ENCODE measurements around the gene FAM162A. TPM values are rescaled to one million over a fixed set of nuclear protein-coding genes. Genes with fewer than 3 reads are reported as not detected.

The FAM162A gene
- total and polyA plus RNA-seq, 3 experiments from 2014 or later = 62.6 to 113 (median 63.3) TPM

- Mint-ChIP-seq H3K4me1 (peaks cover 0 to 7% (median 7%) of the 10 kb centered on the region in 3 donors), H3K27me3 (no peaks in the 10 kb centered on the region), H3K27ac (peak overlapping the region in 1 of 8 donors; percentile 61), H3K4me3 (no peak overlapping the region), H3K36me3 (peaks cover 0 to 21% (median 1%) of the 10 kb centered on the region in 3 donors), H3K9me3 (no peaks in the 10 kb centered on the region)
- ChIA-PET CTCF (no interaction called here), POLR2A (no interaction called here)
- H3K4me1 ChIP-seq (ENCODE audit: insufficient read depth, low read length) = no peaks in the 10 kb centered on the region
- H3K27me3 ChIP-seq (ENCODE audit: insufficient read depth, low read length, poor library complexity, severe bottlenecking) = no peaks in the 10 kb centered on the region
- H3K36me3 ChIP-seq (ENCODE audit: insufficient read depth, low read length) = no peaks in the 10 kb centered on the region
- H3K9me3 ChIP-seq (ENCODE audit: low read length) = no peaks in the 10 kb centered on the region
- H3K27ac ChIP-seq (ENCODE audit: low read depth, low read length) = no peak overlapping the region
- H3K4me3 ChIP-seq (ENCODE audit: low read length) = no peak overlapping the region
- DNase-seq = no peak
Measured at GRCh38 chr3:122397201-122397600, 13.2 kb downstream of the FAM162A start.

- ChIA-PET CTCF (no interaction called here), POLR2A (no interaction called here)
- Mint-ChIP-seq H3K9me3 (no peaks in the 10 kb centered on the region), H3K4me1 (peaks cover 0 to 7% (median 4%) of the 10 kb centered on the region in 3 donors), H3K27ac (no peak overlapping the region), H3K4me3 (no peak overlapping the region), H3K36me3 (peaks cover 0 to 30% (median 11%) of the 10 kb centered on the region in 3 donors), H3K27me3 (no peaks in the 10 kb centered on the region)
- Histone ChIP-seq H3K4me3 (ENCODE audit: low read length) (no peak overlapping the region), H3K4me1 (ENCODE audit: insufficient read depth, low read length) (no peaks in the 10 kb centered on the region), H3K27ac (ENCODE audit: low read depth, low read length) (no peak overlapping the region), H3K36me3 (ENCODE audit: insufficient read depth, low read length) (peaks cover 5% of the 10 kb centered on the region), H3K9me3 (ENCODE audit: low read length) (no peaks in the 10 kb centered on the region), H3K27me3 (ENCODE audit: insufficient read depth, low read length, poor library complexity, severe bottlenecking) (no peaks in the 10 kb centered on the region)
- no peak for DNase-seq
Measured at GRCh38 chr3:122398920-122399319, 14.9 kb downstream of the FAM162A start.

- no peak for DNase-seq
- no peak overlapping the region for H3K4me3 ChIP-seq (ENCODE audit: low read length)
- no peaks in the 10 kb centered on the region for H3K27me3 ChIP-seq (ENCODE audit: insufficient read depth, low read length, poor library complexity, severe bottlenecking)
- Mint-ChIP-seq H3K4me3 (no peak overlapping the region), H3K36me3 (peaks cover 6 to 64% (median 13%) of the 10 kb centered on the region in 3 donors), H3K4me1 (peaks cover 0 to 2% (median 0%) of the 10 kb centered on the region in 3 donors), H3K27me3 (no peaks in the 10 kb centered on the region), H3K9me3 (no peaks in the 10 kb centered on the region), H3K27ac (peak overlapping the region in 1 of 8 donors; percentile 24)
- H3K4me1 ChIP-seq (ENCODE audit: insufficient read depth, low read length) = no peaks in the 10 kb centered on the region
- ChIA-PET POLR2A (no interaction called here), CTCF (interaction anchor here (0.9 kb wide), 1 partner anchor 11 kb away, joined by 3 read pairs; no protein-coding TSS in a partner anchor)
- H3K36me3 ChIP-seq (ENCODE audit: insufficient read depth, low read length) = peaks cover 29% of the 10 kb centered on the region
- H3K9me3 ChIP-seq (ENCODE audit: low read length) = no peaks in the 10 kb centered on the region
- H3K27ac ChIP-seq (ENCODE audit: low read depth, low read length) = no peak overlapping the region
Measured at GRCh38 chr3:122403489-122403888, 19.5 kb downstream of the FAM162A start.

- POLR2A ChIA-PET = no interaction called here
- Histone ChIP-seq H3K9me3 (ENCODE audit: low read length) (no peaks in the 10 kb centered on the region), H3K4me1 (ENCODE audit: insufficient read depth, low read length) (no peaks in the 10 kb centered on the region), H3K27ac (ENCODE audit: low read depth, low read length) (no peak overlapping the region), H3K27me3 (ENCODE audit: insufficient read depth, low read length, poor library complexity, severe bottlenecking) (no peaks in the 10 kb centered on the region), H3K36me3 (ENCODE audit: insufficient read depth, low read length) (peaks cover 44% of the 10 kb centered on the region), H3K4me3 (ENCODE audit: low read length) (no peak overlapping the region)
- no peaks in the 10 kb centered on the region for H3K9me3 Mint-ChIP-seq
- CTCF ChIA-PET = interaction anchor here (1.5 kb wide), 1 partner anchor 21 kb away, joined by 4 read pairs; the partner anchor contains the start of gene FAM162A
- no peaks in the 10 kb centered on the region for H3K27me3 Mint-ChIP-seq
- H3K4me3 Mint-ChIP-seq = no peak overlapping the region
- peaks cover 0 to 5% (median 0%) of the 10 kb centered on the region in 3 donors for H3K4me1 Mint-ChIP-seq
- H3K36me3 Mint-ChIP-seq = peaks cover 6 to 78% (median 15%) of the 10 kb centered on the region in 3 donors
- DNase-seq = no peak
- H3K27ac Mint-ChIP-seq = no peak overlapping the region
Measured at GRCh38 chr3:122405015-122405414, 21.0 kb downstream of the FAM162A start.

- POLR2A ChIA-PET = no interaction called here
- no peaks in the 10 kb centered on the region for H3K27me3 ChIP-seq (ENCODE audit: insufficient read depth, low read length, poor library complexity, severe bottlenecking)
- DNase-seq = no peak
- peaks cover 6 to 85% (median 18%) of the 10 kb centered on the region in 3 donors for H3K36me3 Mint-ChIP-seq
- peaks cover 53% of the 10 kb centered on the region for H3K36me3 ChIP-seq (ENCODE audit: insufficient read depth, low read length)
- no peak overlapping the region for H3K4me3 Mint-ChIP-seq
- CTCF ChIA-PET = interaction anchor here (1.5 kb wide), 1 partner anchor 22 kb away, joined by 4 read pairs; the partner anchor contains the start of gene FAM162A
- no peaks in the 10 kb centered on the region for H3K9me3 ChIP-seq (ENCODE audit: low read length)
- H3K27ac ChIP-seq (ENCODE audit: low read depth, low read length) = no peak overlapping the region
- no peaks in the 10 kb centered on the region for H3K9me3 Mint-ChIP-seq
- peak overlapping the region in 3 of 8 donors; percentile 1 to 74 (median 12) for H3K27ac Mint-ChIP-seq
- H3K27me3 Mint-ChIP-seq = no peaks in the 10 kb centered on the region
- H3K4me3 ChIP-seq (ENCODE audit: low read length) = no peak overlapping the region
- H3K4me1 ChIP-seq (ENCODE audit: insufficient read depth, low read length) = no peaks in the 10 kb centered on the region
- peaks cover 0 to 4% (median 3%) of the 10 kb centered on the region in 3 donors for H3K4me1 Mint-ChIP-seq
Measured at GRCh38 chr3:122406198-122406597, 22.2 kb downstream of the FAM162A start.

GRCh38 chr3:122407946-122408345 is 24.0 kb downstream of the FAM162A start:
- Histone ChIP-seq H3K4me1 (ENCODE audit: insufficient read depth, low read length) (no peaks in the 10 kb centered on the region), H3K27me3 (ENCODE audit: insufficient read depth, low read length, poor library complexity, severe bottlenecking) (no peaks in the 10 kb centered on the region), H3K4me3 (ENCODE audit: low read length) (no peak overlapping the region), H3K9me3 (ENCODE audit: low read length) (no peaks in the 10 kb centered on the region), H3K27ac (ENCODE audit: low read depth, low read length) (no peak overlapping the region), H3K36me3 (ENCODE audit: insufficient read depth, low read length) (peaks cover 53% of the 10 kb centered on the region)
- no peak overlapping the region for H3K4me3 Mint-ChIP-seq
- CTCF ChIA-PET = interaction anchor here (1.1 to 2.3 kb wide), 4 partner anchors 15 to 25 kb away, joined by 3 to 9 read pairs (median 3); partner anchors contain the start of genes FAM162A and MIX23
- DNase-seq = no peak
- H3K27ac Mint-ChIP-seq = no peak overlapping the region
- POLR2A ChIA-PET = interaction anchor here (1.2 kb wide), 1 partner anchor 24 kb away, joined by 6 read pairs; the partner anchor contains the start of gene FAM162A
- no peaks in the 10 kb centered on the region for H3K27me3 Mint-ChIP-seq
- H3K9me3 Mint-ChIP-seq = no peaks in the 10 kb centered on the region
- peaks cover 8 to 16% (median 12%) of the 10 kb centered on the region in 3 donors for H3K4me1 Mint-ChIP-seq
- H3K36me3 Mint-ChIP-seq = peaks cover 6 to 92% (median 19%) of the 10 kb centered on the region in 3 donors

- peaks cover 42% of the 10 kb centered on the region for H3K36me3 ChIP-seq (ENCODE audit: insufficient read depth, low read length)
- no peaks in the 10 kb centered on the region for H3K9me3 ChIP-seq (ENCODE audit: low read length)
- H3K27me3 Mint-ChIP-seq = no peaks in the 10 kb centered on the region
- peaks cover 15 to 29% (median 26%) of the 10 kb centered on the region in 3 donors for H3K4me1 Mint-ChIP-seq
- H3K9me3 Mint-ChIP-seq = no peaks in the 10 kb centered on the region
- no peak overlapping the region for H3K27ac ChIP-seq (ENCODE audit: low read depth, low read length)
- H3K4me1 ChIP-seq (ENCODE audit: insufficient read depth, low read length) = peaks cover 7% of the 10 kb centered on the region
- no peak overlapping the region for H3K4me3 ChIP-seq (ENCODE audit: low read length)
- no peak overlapping the region for H3K4me3 Mint-ChIP-seq
- ChIA-PET POLR2A (no interaction called here), CTCF (interaction anchor here (0.6 to 2.3 kb wide), 2 partner anchors 16 to 270 kb away, joined by 3 to 9 read pairs; no protein-coding TSS in a partner anchor)
- H3K27ac Mint-ChIP-seq = peak overlapping the region in 3 of 8 donors; percentile 22 to 96 (median 44)
- DNase-seq = no peak
- H3K27me3 ChIP-seq (ENCODE audit: insufficient read depth, low read length, poor library complexity, severe bottlenecking) = no peaks in the 10 kb centered on the region
- H3K36me3 Mint-ChIP-seq = peaks cover 6 to 81% (median 12%) of the 10 kb centered on the region in 3 donors
Measured at GRCh38 chr3:122409446-122409845, 25.5 kb downstream of the FAM162A start.

GRCh38 chr3:122410111-122410510 is 26.1 kb downstream of the FAM162A start:
- H3K27me3 Mint-ChIP-seq = no peaks in the 10 kb centered on the region
- H3K27ac Mint-ChIP-seq = peak overlapping the region in 2 of 8 donors; percentile 48 to 50
- H3K36me3 ChIP-seq (ENCODE audit: insufficient read depth, low read length) = peaks cover 42% of the 10 kb centered on the region
- POLR2A ChIA-PET = no interaction called here
- no peak overlapping the region for H3K4me3 Mint-ChIP-seq
- no peaks in the 10 kb centered on the region for H3K9me3 Mint-ChIP-seq
- peaks cover 11% of the 10 kb centered on the region for H3K4me1 ChIP-seq (ENCODE audit: insufficient read depth, low read length)
- H3K27ac ChIP-seq (ENCODE audit: low read depth, low read length) = no peak overlapping the region
- CTCF ChIA-PET = interaction anchor here (0.6 kb wide), 1 partner anchor 270 kb away, joined by 3 read pairs; no protein-coding TSS in a partner anchor
- DNase-seq = no peak
- no peaks in the 10 kb centered on the region for H3K27me3 ChIP-seq (ENCODE audit: insufficient read depth, low read length, poor library complexity, severe bottlenecking)
- peaks cover 22 to 35% (median 33%) of the 10 kb centered on the region in 3 donors for H3K4me1 Mint-ChIP-seq
- no peak overlapping the region for H3K4me3 ChIP-seq (ENCODE audit: low read length)
- no peaks in the 10 kb centered on the region for H3K9me3 ChIP-seq (ENCODE audit: low read length)
- H3K36me3 Mint-ChIP-seq = peaks cover 6 to 76% (median 15%) of the 10 kb centered on the region in 3 donors

All from CD8-positive, alpha-beta memory T cell (primary cell).